ENCODE data around the gene KRT10. TPM values are rescaled to one million over a fixed set of nuclear protein-coding genes. Genes with fewer than 3 reads are reported as not detected.

The KRT10 gene
- polyA plus RNA-seq, 3 donors, result 9.7 to 79.1 (median 58.7) TPM

GRCh38 chr17:40791111-40791510, 31.3 kb downstream of the KRT10 start:
- no peak overlapping the region for H3K4me3 ChIP-seq (replicated peaks in 1 of 3; ENCODE audit: low read depth in 2 of 3, low read length in 3 of 3)
- H3K27ac ChIP-seq (ENCODE audit: low read depth in 1 of 2, low read length in 2 of 2), result no peak overlapping the region
- 100% methylated on average over 1 of the region's 1 CpG for WGBS (ENCODE audit: insufficient coverage)
- Mint-ChIP-seq H3K4me3 (no peak overlapping the region), H3K4me1 (no peaks in the 10 kb centered on the region), H3K27me3 (ENCODE audit: low read depth in 3 of 3) (peaks cover 14 to 32% (median 20%) of the 10 kb centered on the region in 3 donors), H3K9me3 (peaks cover 0 to 2% (median 0%) of the 10 kb centered on the region in 7 donors), H3K36me3 (no peaks in the 10 kb centered on the region), H3K27ac (no peak overlapping the region)
- no peaks in the 10 kb centered on the region for H4K20me1 ChIP-seq (ENCODE audit: insufficient read depth, low read length)
- no peaks in the 10 kb centered on the region for H3K9me3 ChIP-seq (replicated peaks in 1 of 2; ENCODE audit: control insufficient read depth in 1 of 2, insufficient read depth in 1 of 2, low read length in 2 of 2)
- H2AFZ ChIP-seq (ENCODE audit: insufficient read depth, low read depth, low read length, poor library complexity, severe bottlenecking), result no peak overlapping the region
- intact Hi-C loops (cut with micrococcal nuclease), result no loop called here
- DNase-seq, result no peak
- TF ChIP-seq CTCF (IDR thresholded peaks at IDR 0.05), result no peak
- H3K27me3 ChIP-seq (ENCODE audit: control insufficient read depth in 2 of 2, insufficient read depth in 2 of 2, low read length in 2 of 2), result peaks cover 5 to 16% of the 10 kb centered on the region in 2 donors
- no peaks in the 10 kb centered on the region for H3K79me2 ChIP-seq (ENCODE audit: insufficient read depth, low read length)
- no peaks in the 10 kb centered on the region for H3K36me3 ChIP-seq (replicated peaks in 1 of 2; ENCODE audit: control insufficient read depth in 1 of 2, insufficient read depth in 2 of 2, low read length in 2 of 2)
- H3K9ac ChIP-seq (ENCODE audit: insufficient read depth, low read length, poor library complexity, severe bottlenecking), result no peak overlapping the region
- H3K4me1 ChIP-seq (ENCODE audit: control insufficient read depth in 1 of 2, insufficient read depth in 2 of 2, low read length in 2 of 2), result no peaks in the 10 kb centered on the region
- no peak overlapping the region for H3K4me2 ChIP-seq (replicated peaks; ENCODE audit: extremely low read depth, low read length, poor library complexity, severe bottlenecking)

GRCh38 chr17:40782450-40782849, 40.0 kb downstream of the KRT10 start, which contains the start of gene KRT27:
Gene KRT27 (minus strand): TSS chr17:40782550. CDS start chr17:40782493, 57 bp downstream.
- H3K9me3 Mint-ChIP-seq, result peaks cover 0 to 17% (median 5%) of the 10 kb centered on the region in 7 donors
- Histone ChIP-seq H3K9me3 (replicated peaks in 1 of 2; ENCODE audit: control insufficient read depth in 1 of 2, insufficient read depth in 1 of 2, low read length in 2 of 2) (peaks cover 4 to 5% of the 10 kb centered on the region in 2 donors), H3K4me2 (replicated peaks; ENCODE audit: extremely low read depth, low read length, poor library complexity, severe bottlenecking) (no peak within 1 kb of the TSS), H3K27me3 (ENCODE audit: control insufficient read depth in 2 of 2, insufficient read depth in 2 of 2, low read length in 2 of 2) (peaks cover 26 to 29% of the 10 kb centered on the region in 2 donors), H3K4me1 (ENCODE audit: control insufficient read depth in 1 of 2, insufficient read depth in 2 of 2, low read length in 2 of 2) (peaks cover 0 to 4% of the 10 kb centered on the region in 2 donors), H3K27ac (ENCODE audit: low read depth in 1 of 2, low read length in 2 of 2) (no peak within 1 kb of the TSS), H3K9ac (ENCODE audit: insufficient read depth, low read length, poor library complexity, severe bottlenecking) (no peak within 1 kb of the TSS), H3K79me2 (ENCODE audit: insufficient read depth, low read length) (no peaks in the 10 kb centered on the region), H3K4me3 (replicated peaks in 1 of 3; ENCODE audit: low read depth in 2 of 3, low read length in 3 of 3) (no peak within 1 kb of the TSS), H2AFZ (ENCODE audit: insufficient read depth, low read depth, low read length, poor library complexity, severe bottlenecking) (no peak within 1 kb of the TSS), H3K36me3 (replicated peaks in 1 of 2; ENCODE audit: control insufficient read depth in 1 of 2, insufficient read depth in 2 of 2, low read length in 2 of 2) (no peaks in the 10 kb centered on the region), H4K20me1 (ENCODE audit: insufficient read depth, low read length) (no peaks in the 10 kb centered on the region)
- H3K27me3 Mint-ChIP-seq (ENCODE audit: low read depth in 3 of 3), result peaks cover 31 to 65% (median 45%) of the 10 kb centered on the region in 3 donors
- no peak for TF ChIP-seq CTCF (IDR thresholded peaks at IDR 0.05)
- no CpG with 5 or more reads among the region's 4 CpGs for WGBS (ENCODE audit: insufficient coverage)
- H3K27ac Mint-ChIP-seq, result no peak within 1 kb of the TSS
- intact Hi-C loops (cut with micrococcal nuclease), result no loop called here
- no peaks in the 10 kb centered on the region for H3K36me3 Mint-ChIP-seq
- DNase-seq, result no peak
- H3K4me1 Mint-ChIP-seq, result peaks cover 5% of the 10 kb centered on the region
- peak within 1 kb of the TSS in 1 of 2 donors; percentile 57 for H3K4me3 Mint-ChIP-seq
